ENCODE results near the gene TMA7B.
A peak's percentile ranks its signal among the peaks of the same experiment; 100 is the strongest.

Gene TMA7B

DNA sequence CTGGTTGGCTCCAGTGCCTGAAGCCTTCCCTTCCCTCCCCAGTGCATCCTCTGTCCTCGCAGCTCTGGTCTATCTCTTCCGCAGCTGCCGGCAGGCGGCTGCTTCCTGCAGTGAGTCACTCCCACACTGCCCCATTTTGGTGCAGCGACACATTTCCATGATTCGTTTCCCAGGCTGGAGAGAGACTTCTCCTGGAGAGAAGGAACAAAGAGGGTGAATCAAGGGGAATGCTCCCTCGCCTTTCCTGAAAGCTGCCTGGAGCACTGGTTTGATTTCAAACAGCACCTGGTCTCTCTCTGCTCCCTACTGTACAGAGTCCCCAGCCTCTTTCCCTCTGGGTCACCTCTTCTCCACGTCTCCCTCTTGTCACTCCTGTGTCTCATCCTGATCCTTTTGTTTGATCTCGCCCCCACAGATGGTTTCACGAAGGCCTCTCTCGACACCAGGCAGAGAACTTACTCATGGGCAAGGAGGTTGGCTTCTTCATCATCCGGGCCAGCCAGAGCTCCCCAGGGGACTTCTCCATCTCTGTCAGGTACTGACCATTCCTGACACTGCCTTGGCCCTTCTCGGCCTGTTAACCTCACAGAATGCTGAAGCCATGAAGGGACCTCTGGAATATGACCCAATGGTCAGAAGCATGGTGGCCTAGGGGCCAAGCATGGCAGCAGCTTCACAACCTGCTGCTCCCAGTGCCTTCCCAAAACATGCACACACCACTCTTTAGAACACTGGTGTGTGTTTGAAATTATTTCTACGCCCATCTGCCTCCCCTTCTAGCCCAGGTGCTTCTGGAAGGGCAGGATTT, at the start of gene TMA7B:
TMA7B (plus strand) TSS at position 758 of the 808 bp plus-strand sequence. CDS start 3,978 bp downstream, outside the sequence.
- DNase-seq: peak; percentile 38

DNA sequence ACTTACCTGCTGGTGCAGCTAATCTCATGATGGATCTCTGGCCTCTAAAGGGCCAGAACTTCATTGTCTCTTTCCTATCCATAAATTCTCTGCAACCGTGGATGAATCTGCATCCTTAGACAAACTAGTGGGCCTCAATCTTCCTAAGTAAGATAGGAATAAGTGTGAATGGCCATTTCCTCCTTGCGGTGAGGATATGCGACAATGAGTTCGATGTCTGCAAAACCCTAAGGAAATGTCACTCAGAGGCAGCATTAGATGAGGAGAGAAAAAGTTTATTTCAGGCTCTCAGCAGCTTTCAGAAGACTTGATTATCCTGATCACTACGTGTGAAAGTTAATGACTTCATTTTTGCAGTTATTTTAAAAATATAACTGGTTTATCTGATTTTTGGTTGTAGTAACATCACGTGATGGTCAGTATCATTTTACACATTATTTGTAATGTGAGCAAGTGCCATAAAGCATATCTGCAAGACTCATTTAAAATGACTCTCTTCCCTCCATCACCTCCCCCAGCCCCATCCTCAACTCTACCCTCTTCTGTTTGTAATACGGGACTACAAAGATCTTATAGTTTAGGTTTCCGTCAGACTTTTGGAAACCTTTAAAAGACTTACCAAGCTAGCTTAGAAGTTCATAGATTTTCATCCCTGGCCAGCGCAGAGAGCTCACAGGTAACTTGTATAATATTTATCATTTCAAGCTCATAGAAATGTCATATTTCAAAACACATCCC, 49.2 kb upstream of the TMA7B start:
- no peak for DNase-seq

DNA sequence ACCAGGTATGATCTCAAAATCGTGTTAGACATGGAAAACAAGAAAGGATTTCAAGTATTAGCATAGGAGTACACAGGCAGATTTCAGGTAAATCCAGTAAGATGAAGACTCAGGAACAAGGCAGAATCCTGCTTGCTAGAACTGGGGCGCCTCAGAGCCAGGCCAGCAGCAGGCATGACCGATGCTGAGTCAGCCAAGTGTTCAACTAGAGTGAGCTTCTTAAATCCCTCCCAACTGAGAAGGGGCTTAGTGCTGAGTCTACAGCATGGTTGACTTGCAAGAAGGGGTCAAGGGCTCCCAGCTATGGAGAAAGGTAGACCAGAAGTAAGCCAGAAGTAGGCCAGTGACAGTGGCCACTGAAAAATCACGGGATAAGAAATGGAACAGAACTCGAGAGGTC, 46.9 kb upstream of the TMA7B start:
- no peak for DNase-seq

DNA sequence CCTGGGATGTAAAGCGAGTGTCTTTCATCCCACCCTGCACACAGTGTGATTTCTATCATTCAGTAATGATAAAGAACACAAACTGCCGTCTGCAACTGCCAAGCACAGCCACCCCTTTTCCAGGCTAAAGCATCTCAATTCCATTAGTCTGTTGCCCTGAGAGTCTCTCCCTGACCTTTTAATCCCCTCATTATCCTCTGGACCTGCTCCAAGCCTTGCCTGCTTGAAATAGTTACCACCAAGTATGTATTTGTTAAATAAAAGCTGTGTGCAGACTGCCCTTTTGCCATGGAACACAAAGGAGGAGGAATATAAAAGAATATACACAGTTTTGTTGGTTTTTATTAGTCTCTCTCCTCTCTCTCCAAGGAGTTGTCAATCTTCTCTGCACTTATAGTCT, 46.3 kb upstream of the TMA7B start:
- no peak for DNase-seq

DNA sequence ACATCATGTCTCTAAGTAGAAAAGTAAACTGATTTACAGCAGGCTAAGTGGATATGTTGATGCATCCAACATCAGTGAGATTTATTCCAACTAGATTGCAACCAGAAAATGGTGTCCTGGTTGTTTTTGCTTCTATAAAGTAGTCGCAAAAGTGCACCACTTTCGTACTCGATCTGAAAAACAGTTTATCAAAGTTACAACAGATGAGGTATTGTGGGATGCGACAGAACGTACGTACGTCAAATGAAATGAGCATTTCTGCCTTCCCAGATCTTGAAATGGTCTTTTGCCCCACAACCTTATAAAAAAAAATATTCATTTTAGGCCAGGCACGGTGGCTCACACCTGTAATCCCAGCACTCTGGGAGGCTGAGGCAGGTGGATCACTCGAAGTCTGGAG, 45.6 kb upstream of the TMA7B start:
- DNase-seq: no peak

DNA sequence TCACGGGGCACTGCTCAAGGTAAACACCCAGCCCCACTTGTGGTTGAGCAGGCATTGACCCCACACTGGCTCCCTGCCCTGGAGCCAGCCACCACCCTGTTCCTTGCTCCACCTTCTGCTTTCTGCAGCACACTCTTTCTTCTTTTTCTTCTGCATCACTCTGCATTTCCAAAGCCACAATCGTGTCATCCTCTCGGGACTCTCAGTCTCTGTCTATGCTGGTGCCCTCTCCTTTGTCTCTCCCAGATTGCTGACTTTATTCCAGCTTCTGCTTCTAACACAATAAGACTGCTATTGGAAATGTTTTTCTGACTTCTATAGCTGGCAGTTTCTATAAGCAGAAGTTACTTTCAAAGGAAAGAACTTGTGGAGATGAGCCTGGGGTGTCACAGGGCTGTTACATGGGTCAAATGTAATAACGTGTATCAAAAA, 44.9 kb upstream of the TMA7B start:
- no peak for DNase-seq

DNA sequence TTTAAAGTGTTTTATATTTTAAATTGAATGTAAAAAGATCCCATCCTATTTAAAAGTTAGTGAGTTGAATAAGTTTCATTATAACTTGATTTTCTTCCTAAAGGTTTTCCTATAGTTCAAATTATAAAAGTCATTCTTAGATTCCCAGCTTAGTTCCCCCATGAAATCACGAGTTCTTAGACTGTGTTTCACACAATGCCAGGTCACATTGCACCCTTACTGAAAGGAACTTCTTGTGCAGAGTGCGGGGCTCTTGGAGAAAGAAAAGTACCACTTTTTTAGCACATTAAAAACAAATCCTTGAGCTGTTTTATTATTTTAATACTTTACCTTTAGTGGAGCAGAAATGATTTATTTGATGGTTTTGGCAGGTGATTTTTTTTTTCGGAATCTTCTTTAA, 43.7 kb upstream of the TMA7B start:
- no peak for DNase-seq

DNA sequence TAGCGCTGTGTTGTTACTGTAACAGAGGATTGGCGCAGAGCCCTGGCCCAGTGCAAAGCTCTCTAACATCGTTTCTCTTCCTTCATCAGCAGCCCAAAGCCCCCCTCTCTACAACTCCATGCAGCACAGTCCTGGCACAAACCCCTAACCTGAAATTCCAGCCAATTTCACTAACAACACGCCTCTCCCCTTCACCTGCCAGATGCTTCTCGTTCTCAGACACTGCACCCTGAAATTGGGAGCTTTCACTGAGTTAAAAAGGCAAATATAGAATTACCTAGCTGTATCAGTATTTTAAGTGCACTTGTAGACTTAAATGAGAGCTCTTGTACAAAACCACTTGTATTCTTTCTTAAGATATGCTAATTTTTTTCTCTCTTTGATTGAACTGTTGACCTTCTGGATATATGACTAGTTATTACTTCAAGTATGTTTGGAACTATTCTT, 43.0 kb upstream of the TMA7B start:
- DNase-seq: no peak

DNA sequence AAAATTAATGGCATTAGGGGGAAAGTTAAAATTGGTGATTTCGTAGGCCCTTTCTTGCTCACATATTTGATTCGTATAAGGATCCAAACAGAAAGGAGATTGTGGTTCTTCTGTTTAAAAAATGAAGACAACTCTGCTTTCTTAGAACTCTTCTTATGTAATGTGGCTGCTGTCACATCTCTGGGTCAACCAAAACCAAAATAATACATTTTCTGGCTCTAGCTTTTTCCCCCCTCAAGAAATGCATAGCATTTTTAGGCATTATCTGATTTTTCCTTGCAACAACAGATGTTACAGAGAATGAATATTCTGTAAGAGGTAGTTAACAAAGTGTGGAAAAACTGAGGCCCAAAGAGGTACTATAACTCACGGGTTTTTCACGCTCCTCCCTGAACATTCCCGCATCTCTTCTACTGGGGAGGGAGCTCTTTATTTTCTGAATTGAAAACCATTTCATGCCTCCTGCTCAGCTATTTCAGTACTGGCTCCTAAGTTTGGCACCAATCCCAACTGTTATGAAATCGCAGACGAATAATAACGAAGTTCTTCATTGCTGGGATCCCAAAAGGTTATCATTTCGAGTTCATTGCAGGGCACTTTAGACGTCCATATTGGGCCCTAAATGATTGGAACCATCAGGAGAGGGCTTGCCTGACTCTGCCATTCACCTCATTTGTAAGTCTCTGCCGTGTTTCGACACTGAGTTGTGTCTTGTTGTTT, 42.3 kb upstream of the TMA7B start:
- DNase-seq: no peak

DNA sequence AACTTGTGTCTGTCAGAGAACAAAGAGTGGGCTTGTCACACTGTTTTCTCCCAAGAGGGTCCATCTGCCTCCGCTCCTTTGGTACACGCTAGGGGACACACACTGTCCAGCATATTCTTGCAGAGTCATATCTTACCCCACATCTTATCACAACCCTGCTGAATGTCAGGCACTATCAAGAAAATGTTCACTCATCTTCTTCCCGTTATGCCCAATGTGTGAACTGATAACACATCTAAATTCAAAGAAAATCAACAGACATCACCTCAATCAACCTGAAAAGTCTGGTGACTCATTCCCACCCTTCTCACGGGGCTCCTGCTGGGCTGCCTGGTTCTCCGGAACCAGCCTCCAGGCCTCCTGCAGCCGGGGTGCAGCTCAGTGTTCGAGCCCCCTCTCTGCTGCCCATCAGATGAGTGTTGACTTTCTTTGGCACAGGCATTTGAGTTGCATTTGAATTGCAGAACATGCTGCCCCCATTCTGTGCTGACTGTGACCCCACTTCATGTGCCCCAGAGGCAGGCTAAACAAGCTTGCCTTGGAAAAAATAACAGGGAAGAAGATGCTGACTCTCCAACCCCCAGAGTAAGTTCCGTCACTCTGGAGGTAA, 40.0 kb upstream of the TMA7B start:
- DNase-seq: no peak

DNA sequence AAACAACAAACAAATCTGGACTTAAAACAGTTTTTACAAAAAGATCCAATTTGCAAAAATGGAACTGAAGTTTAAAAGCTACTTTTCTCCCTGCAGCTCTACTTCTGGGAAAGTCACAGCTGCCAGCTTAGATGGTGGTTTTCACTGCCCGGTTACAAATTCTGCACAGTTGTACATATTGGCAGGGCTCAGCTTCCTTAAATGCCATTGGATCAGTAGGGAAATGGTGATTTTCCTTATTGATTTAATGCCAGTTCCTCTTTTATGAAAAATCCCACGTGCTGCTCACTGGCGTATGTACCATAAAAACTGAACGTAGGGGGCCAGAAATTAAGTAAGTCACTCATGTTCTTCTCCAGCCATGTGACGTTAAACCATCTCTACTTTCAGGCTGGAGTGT, 36.5 kb upstream of the TMA7B start:
- DNase-seq: no peak

DNA sequence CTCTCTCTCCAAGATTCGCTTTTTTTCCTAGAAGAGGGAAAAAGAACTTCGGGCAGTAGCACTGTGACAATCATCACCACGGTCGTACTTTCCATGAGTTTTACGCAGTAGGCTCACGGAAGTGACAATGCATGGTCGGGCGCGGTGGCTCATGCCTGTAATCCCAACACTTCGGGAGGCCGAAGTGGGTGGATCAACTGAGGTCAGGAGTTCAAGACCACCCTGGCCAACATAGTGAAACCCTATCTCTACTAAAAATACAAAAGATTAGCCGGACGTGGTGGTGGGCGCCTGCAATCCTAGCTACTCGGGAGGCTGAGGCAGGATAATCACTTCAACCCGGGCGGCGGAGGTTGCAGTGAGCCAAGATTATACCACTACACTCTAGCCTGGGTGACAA, 35.9 kb upstream of the TMA7B start:
- DNase-seq: no peak

DNA sequence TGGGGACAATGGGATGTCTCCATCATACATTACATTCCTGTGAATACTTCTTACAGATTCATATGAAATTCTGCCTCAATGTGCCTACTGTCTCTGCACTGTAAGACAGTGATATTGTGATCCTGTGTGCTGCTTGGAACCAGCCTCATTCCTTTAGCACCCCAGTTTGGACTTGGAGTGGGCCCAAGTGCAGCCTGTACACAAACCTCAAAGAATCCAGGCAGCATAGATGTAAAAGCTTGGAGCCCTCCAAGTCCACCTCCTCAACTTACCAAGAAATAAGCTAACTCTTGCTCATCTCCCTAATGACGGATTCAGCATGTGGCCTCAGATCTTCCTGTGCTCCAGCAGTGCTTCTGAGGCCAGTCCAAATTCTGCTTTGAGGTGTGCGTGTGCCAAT, 34.9 kb upstream of the TMA7B start:
- DNase-seq: no peak

DNA sequence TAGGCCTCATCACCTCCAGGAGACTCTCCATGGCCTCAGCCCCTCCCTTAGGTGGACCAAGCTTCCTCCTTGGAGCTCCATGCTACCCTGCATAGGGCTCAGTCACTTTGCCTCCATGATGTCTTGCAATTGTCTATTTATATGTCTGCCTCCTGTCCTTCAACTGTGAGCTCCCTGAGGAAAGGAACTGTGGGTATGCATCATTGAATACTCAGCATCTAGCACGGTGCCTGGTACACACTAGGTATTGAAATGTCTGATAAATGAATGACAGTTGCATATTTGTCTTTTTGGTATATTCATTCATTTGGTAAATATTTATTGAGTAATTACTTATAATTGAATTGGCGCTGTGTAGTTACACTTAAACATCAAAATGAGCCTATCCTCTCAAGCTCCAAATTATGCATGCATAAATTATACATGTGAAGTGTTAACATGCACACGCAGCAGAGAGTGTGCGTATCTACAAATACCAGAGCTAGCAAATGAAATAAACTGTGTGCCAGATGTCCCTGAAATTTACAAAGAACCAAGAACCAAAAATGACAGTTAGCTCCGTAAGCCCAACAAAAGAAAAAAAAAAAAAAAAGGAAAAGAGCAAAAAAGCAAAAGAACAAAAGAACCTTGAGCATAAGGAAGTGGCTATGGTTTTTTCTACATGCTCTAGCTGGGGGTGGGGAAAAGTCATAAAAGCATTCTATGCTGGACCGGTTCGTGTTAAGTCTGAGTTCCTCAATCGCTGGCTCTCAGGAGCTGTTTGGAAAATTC, 34.1 kb upstream of the TMA7B start:
- DNase-seq: no peak

DNA sequence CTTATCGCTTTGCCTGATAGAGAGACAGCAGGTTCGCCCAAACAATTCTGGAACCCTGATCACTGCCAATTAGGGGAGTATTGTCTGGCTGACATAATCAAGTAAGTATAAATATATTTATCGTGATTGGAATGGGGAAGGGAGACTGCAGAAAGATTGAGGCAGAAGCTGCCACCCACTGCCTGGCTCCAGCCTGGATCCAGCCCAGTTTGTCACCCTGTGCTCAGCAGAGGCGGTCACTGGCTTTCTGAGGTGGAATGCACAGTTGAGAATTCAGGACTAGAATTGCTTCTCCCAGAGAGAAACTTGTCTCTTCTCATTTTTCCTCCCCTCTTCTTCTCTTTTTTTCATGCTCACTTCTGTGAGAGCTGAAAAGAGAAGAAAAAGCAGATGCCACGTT, 33.4 kb upstream of the TMA7B start:
- DNase-seq: no peak

DNA sequence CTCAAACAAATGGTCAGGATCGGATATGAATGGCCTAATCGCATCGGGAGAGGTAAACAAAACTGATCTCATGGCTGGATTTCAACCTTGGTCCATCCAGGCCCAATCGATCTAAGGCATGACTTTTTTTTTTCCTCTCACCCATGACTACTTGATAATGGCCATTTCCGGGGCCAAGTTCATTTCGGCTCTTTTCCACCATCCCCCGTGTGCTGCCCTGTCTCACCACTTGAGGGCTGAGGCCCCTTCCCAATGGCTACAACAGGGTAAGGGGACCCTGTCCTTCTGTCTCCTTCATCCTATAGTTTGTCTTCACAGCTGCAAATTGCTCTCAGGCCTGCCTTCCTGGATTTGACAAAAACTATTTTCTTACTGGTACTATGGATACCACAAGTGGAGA, 32.7 kb upstream of the TMA7B start:
- DNase-seq: peak; percentile 11

DNA sequence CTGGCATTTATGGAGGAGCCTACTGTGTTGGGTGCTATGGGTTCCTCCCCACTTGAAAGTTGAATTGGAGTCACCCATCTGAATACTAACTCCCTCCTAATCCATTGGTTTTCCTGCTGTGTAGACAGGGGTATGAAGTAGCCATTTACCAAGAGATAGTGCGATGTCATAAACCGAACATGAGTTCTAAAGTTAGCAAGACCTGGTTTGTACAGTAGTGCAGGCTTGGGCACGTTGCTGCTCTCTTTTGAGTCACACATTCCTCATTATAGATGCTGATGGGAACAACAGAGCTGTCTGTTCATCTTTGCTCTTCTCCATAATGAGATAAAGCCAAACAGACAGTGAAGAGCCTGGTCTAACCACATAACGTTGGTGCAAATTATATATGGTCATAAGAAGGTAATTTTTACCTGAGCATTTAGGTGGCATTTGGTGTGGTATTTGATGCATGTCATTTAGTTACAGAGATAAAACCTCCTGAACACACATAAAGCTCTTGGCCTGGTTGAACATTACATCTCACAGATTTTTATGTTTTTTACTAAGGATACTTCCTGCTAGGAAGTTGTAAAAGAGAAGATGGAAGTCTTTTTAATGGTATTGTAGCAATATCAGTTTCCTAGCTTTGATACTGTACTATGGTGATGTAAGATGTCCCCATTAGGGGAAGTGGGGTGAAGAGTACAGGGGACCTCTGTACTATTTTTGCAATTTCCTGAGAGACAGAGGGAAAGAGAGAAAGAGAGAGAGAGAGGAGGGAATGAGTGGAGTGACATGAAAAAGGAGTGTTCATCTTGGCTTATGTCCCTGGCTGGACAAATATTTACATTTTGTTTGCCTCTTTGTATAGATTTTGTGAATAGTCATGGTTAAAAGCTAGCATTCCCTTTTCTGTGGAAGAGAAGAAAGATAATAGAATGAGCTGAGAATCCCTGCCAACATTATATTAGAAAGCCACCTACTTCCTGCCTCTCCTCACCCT, 31.4 kb upstream of the TMA7B start:
- no peak for DNase-seq

DNA sequence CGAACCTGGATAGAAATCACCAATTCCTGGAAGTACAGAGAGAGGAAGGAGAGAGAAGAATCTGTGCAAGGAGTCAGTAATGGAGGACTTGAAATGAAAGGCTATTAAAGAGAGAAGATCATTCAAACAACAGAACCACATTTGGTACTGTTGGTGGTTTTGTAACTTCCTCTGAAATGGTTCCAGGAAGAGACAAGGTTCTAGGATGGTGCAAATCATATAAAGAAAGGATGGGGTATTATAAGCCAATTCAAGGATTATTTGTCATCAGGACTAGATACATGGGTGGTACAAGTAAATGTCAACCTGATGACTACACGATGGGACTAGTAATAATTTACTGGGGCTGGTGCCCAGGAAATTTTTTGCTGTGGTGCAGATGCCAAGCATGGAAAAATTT, 28.9 kb upstream of the TMA7B start:
- DNase-seq: no peak

DNA sequence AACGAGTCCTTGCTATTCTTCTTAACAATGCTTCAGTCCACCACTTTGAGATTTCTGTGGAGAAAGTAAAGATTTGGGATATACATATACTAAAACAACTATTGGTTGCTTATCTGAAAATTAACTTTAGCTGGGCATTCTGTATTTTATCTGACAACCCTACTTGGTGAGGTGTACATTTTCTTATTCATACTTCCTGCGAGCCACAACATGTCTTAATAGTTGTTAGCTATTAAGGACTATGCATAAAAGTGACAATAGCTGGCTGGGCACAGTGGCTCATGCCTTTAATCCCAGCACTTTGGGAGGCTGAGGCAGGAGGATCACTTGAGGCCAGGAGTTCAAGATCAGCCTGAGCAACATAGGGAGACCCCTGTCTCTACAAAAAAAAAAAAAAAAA, 28.0 kb upstream of the TMA7B start:
- DNase-seq: no peak

DNA sequence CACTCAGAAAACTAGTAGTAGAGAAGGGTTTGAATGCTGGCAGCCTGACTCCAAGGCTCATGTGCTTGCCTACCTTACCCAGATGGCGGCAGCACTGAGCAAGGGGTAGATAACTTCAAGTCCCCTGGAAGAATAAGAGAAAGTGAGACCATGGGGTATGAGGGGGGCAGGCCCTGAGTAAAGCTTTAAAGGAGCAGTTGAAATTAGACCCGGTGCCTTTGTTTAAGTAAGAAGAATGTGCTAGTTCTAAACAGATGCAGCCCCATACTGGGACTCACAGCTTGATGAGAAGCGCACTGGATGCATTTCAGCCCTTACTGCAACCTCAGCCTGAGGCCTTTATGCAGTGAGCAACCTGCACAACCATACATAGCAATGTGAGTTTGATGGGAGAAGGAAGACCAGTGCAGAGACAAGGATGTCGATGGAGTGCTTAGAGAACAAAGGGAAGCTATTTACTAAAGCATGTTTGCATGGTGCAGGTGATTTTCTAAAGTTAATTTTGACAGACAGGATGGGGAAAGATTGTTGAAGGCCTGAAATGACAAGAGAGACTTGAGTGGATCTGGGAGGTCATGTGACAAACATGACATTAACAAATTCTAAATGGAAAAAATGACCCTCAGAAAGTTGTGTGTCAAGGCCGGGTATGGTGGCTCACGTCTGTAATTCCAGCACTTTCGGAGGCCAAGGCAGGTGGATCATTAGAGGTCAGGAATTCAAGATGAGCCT, 27.1 kb upstream of the TMA7B start:
- DNase-seq: peak; percentile 42
